Ishikawa (cell line): ENCODE data around the gene PSMA1.

ENCODE experiments used
- CEBPB ChIP-seq: IDR thresholded peaks from 2 replicates; pipeline ENCODE4 v1.6.1; 2012
- CREB1 ChIP-seq: IDR thresholded peaks from 2 replicates; pipeline ENCODE4 v1.6.1; 2012; ENCODE audit warnings: low read depth
- EGR1 ChIP-seq: IDR thresholded peaks from 2 replicates; pipeline ENCODE4 v1.6.1; 2012
- EP300 ChIP-seq: IDR thresholded peaks from 2 replicates; pipeline ENCODE4 v1.6.1; 2012; ENCODE audit warnings: borderline replicate concordance
- FOXM1 ChIP-seq: IDR thresholded peaks from 2 replicates; pipeline ENCODE4 v1.6.1; 2012; ENCODE audit warnings: low read depth, borderline replicate concordance
- NFIC ChIP-seq: IDR thresholded peaks from 2 replicates; pipeline ENCODE4 v1.6.1; 2012
- RAD21 ChIP-seq: IDR thresholded peaks from 2 replicates; pipeline ENCODE4 v1.6.1; 2012; ENCODE audit warnings: low read depth
- TAF1 ChIP-seq: IDR thresholded peaks from 2 replicates; pipeline ENCODE4 v1.6.1; 2012; ENCODE audit warnings: low read depth, mild to moderate bottlenecking
- TCF12 ChIP-seq: IDR thresholded peaks from 2 replicates; pipeline ENCODE4 v1.6.1; 2012; ENCODE audit warnings: low read depth
- TEAD4 ChIP-seq: IDR thresholded peaks from 2 replicates; pipeline ENCODE4 v1.6.1; 2012
- YY1 ChIP-seq: IDR thresholded peaks from 2 replicates; pipeline ENCODE4 v1.6.1; 2012; ENCODE audit warnings: low read depth
- ZBTB7A ChIP-seq: IDR thresholded peaks from 2 replicates; pipeline ENCODE4 v1.6.1; 2012; ENCODE audit warnings: low read depth
- TF ChIP-seq, protein P1 (sequence below): IDR thresholded peaks from 2 replicates; pipeline ENCODE4 v1.6.1; 2012
- TF ChIP-seq, protein P2 (sequence below): IDR thresholded peaks from 2 replicates; pipeline ENCODE4 v1.6.1; 2012; ENCODE audit warnings: low read depth, mild to moderate bottlenecking
- TF ChIP-seq, protein P3 (sequence below): IDR thresholded peaks from 2 replicates; pipeline ENCODE4 v1.6.1; 2012

Gene PSMA1

GRCh38 chr11:14565845-14566244 lies 45.7 kb upstream of the PSMA1 start:
- TF ChIP-seq RAD21 = no peak

GRCh38 chr11:14555818-14556217 lies 35.6 kb upstream of the PSMA1 start:
- TF ChIP-seq TCF12 (no peak), CREB1 (no peak), EGR1 (no peak), YY1 (no peak), EP300 (no peak), ZBTB7A (no peak), FOXM1 (no peak), TEAD4 (no peak), NFIC (no peak), TAF1 (no peak), RAD21 (no peak), CEBPB (no peak)
- TF ChIP-seq, protein P1, sequence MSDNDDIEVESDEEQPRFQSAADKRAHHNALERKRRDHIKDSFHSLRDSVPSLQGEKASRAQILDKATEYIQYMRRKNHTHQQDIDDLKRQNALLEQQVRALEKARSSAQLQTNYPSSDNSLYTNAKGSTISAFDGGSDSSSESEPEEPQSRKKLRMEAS = no peak
- TF ChIP-seq, protein P2, sequence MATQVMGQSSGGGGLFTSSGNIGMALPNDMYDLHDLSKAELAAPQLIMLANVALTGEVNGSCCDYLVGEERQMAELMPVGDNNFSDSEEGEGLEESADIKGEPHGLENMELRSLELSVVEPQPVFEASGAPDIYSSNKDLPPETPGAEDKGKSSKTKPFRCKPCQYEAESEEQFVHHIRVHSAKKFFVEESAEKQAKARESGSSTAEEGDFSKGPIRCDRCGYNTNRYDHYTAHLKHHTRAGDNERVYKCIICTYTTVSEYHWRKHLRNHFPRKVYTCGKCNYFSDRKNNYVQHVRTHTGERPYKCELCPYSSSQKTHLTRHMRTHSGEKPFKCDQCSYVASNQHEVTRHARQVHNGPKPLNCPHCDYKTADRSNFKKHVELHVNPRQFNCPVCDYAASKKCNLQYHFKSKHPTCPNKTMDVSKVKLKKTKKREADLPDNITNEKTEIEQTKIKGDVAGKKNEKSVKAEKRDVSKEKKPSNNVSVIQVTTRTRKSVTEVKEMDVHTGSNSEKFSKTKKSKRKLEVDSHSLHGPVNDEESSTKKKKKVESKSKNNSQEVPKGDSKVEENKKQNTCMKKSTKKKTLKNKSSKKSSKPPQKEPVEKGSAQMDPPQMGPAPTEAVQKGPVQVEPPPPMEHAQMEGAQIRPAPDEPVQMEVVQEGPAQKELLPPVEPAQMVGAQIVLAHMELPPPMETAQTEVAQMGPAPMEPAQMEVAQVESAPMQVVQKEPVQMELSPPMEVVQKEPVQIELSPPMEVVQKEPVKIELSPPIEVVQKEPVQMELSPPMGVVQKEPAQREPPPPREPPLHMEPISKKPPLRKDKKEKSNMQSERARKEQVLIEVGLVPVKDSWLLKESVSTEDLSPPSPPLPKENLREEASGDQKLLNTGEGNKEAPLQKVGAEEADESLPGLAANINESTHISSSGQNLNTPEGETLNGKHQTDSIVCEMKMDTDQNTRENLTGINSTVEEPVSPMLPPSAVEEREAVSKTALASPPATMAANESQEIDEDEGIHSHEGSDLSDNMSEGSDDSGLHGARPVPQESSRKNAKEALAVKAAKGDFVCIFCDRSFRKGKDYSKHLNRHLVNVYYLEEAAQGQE = no peak
- TF ChIP-seq, protein P3, sequence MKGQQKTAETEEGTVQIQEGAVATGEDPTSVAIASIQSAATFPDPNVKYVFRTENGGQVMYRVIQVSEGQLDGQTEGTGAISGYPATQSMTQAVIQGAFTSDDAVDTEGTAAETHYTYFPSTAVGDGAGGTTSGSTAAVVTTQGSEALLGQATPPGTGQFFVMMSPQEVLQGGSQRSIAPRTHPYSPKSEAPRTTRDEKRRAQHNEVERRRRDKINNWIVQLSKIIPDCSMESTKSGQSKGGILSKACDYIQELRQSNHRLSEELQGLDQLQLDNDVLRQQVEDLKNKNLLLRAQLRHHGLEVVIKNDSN = no peak

GRCh38 chr11:14554959-14555358 lies 34.8 kb upstream of the PSMA1 start:
- TF ChIP-seq ZBTB7A (no peak), EP300 (no peak), RAD21 (no peak), TAF1 (no peak), FOXM1 (no peak), CEBPB (no peak)

DNA sequence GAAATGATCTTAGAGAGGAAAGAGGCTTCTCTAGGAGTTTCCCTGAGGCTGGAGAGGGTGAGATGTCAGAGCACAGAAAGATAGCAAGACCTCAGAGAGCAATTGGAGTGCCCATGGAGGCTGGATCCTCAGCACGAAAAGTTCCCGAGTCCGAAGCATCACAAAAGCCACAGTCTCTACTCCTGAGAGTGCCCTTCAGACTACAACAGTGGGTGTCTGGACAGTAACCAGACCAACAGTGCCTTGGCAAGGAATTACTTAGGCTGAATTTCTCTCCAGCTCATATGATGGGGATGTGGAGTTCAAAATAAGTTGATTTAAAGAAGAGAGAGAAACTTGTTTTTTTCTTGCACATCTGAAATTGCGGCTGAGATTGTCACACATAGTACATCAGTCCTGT lies 31.9 kb upstream of the PSMA1 start:
- TF ChIP-seq CREB1 (no peak), TAF1 (no peak)

DNA sequence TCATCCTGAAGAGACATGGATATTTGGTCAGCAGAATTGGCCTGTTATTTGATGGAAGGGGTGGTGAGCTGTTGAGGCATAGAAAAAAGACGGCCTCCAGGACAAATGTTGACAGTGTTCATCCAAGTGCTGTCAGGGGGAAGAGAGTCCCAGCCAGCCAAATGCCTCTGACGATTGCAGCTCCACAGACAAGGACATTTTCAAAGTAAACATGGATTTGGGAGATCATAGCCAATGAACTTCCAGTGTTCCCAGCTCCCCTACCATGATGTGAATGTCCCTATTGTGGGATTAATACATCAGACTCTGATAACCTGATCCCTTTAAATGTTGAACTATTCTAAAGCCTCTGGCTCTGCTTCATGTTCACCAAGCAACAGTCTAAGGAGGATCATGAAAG lies 31.2 kb upstream of the PSMA1 start:
- TF ChIP-seq CREB1 = no peak
- TF ChIP-seq EGR1 = no peak
- TF ChIP-seq EP300 = no peak
- no peak for TF ChIP-seq TAF1

DNA sequence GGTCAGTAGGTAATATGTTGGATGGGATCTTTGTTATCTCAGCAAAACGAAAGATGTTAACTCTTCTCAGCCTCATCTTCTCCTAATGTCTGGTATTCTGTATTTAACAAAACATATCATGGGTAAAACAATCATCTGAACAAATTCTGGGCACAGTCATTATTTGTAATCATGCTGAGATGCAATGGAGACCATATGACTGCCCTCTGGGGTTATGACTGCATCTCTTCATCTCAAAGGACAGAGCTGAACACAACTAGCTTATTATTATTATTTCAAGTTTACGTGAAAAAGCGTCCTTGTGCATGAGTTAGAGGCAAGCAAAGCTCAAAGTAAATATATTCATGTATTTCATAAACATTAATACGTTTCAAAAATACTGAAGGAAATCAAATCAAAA lies 29.7 kb upstream of the PSMA1 start:
- TF ChIP-seq CREB1 (no peak), TAF1 (no peak), ZBTB7A (no peak), FOXM1 (no peak), EGR1 (no peak)
- TF ChIP-seq, protein P1 = no peak

GRCh38 chr11:14547440-14547839 lies 27.3 kb upstream of the PSMA1 start:
- TF ChIP-seq RAD21 (no peak), ZBTB7A (no peak), FOXM1 (no peak), TCF12 (no peak), EP300 (no peak), TEAD4 (no peak), CREB1 (no peak), CEBPB (no peak), YY1 (no peak), EGR1 (no peak), NFIC (no peak), TAF1 (no peak)
- TF ChIP-seq, protein P3 = no peak
- TF ChIP-seq, protein P2 = no peak
- TF ChIP-seq, protein P1 = no peak

GRCh38 chr11:14546672-14547071 lies 26.5 kb upstream of the PSMA1 start:
- TF ChIP-seq CREB1 = no peak
- TF ChIP-seq, protein P1 = no peak
- TF ChIP-seq CEBPB = no peak
- no peak for TF ChIP-seq TCF12
- TF ChIP-seq, protein P3 = no peak
- TF ChIP-seq ZBTB7A = no peak
- TF ChIP-seq EGR1 = no peak
- no peak for TF ChIP-seq YY1
- TF ChIP-seq EP300 = no peak
- TF ChIP-seq, protein P2 = no peak
- TF ChIP-seq TEAD4 = no peak
- TF ChIP-seq NFIC = no peak
- no peak for TF ChIP-seq FOXM1
- TF ChIP-seq TAF1 = no peak
- TF ChIP-seq RAD21 = no peak
